Left lung (tissue), 10 donors: ENCODE measurements around the gene TRMT112. TPM values are rescaled to one million over a fixed set of nuclear protein-coding genes. Genes with fewer than 3 reads are reported as not detected.

ENCODE experiments used
- ATAC-seq: fragments of 200-7000 bp; cut with Tn5 transposase; one replicate; pipeline ENCODE4 v1.9.1; 2020; ENCODE audit warnings: moderate library complexity
- DNase-seq, 4 donors: peaks; one replicate each; pipeline ENCODE4 v3.0.0-alpha.2; 2013 to 2020
- H3K27ac ChIP-seq, 2 donors: fragments of 200-600 bp; sonication (generic) in 1 of 2; one replicate each; pipeline versions ENCODE4 v1.5.0 to v1.8.0; 2020 to 2021
- H3K27me3 ChIP-seq, 2 donors: fragments of 200-600 bp; sonication (generic) in 1 of 2; one replicate each; pipeline versions ENCODE4 v1.5.0 to v1.8.0; 2020 to 2021
- H3K36me3 ChIP-seq, 2 donors: fragments of 200-600 bp; sonication (generic) in 1 of 2; one replicate each; pipeline versions ENCODE4 v1.5.0 to v1.8.0; 2020 to 2021
- H3K4me1 ChIP-seq, 2 donors: fragments of 200-600 bp; one replicate each; pipeline ENCODE4 v1.8.0; 2021
- H3K4me3 ChIP-seq, 2 donors: fragments of 200-600 bp; sonication (generic) in 1 of 2; one replicate each; pipeline versions ENCODE4 v1.5.0 to v1.8.0; 2020 to 2021; ENCODE audit warnings: mild to moderate bottlenecking in 1 of 2
- H3K9me3 ChIP-seq, 2 donors: fragments of 200-600 bp; sonication (generic) in 1 of 2; one replicate each; pipeline versions ENCODE4 v1.5.0 to v1.8.0; 2020 to 2021
- intact Hi-C, 2 donors: fragments of 100-400 bp; cut with DNase I; formaldehyde crosslinking; loops; one replicate each; pipeline versions ENCODE4 v1.11.2 to v1.14.2; 2022
- polyA plus RNA-seq, 6 donors: library from polyadenylated mRNA; unstranded; fragments of 120-200 nt; gene quantifications; one replicate each; pipeline ENCODE4 v1.2.1, GENCODE V29; 2013; ENCODE audit not compliant: insufficient read length in 6 of 6
- total RNA-seq, 2 donors: library from RNA; stranded (reverse); fragmentation: NEBNext Ultra II Directional; extraction: Animal tissue kit (Norgen Biotek cat#: 25700); gene quantifications; one replicate each; pipeline ENCODE4 v1.2.1, GENCODE V29; 2021
- TF ChIP-seq, protein P1 (sequence below), 2 donors: fragments of 200-600 bp; sonication (generic) in 1 of 2; IDR thresholded peaks; one replicate each; pipeline versions ENCODE4 v1.5.0 to v1.8.0; 2021; ENCODE audit warnings: antibody characterized with exemption in 2 of 2
- donor health status: DM: no; HTN: yes; CAD: no.
- donor health status: DM: no; HTN: no; CAD: no.

TRMT112 gene
- total and polyA plus RNA-seq, 8 donors: 178 to 252 (median 219) TPM

DNA sequence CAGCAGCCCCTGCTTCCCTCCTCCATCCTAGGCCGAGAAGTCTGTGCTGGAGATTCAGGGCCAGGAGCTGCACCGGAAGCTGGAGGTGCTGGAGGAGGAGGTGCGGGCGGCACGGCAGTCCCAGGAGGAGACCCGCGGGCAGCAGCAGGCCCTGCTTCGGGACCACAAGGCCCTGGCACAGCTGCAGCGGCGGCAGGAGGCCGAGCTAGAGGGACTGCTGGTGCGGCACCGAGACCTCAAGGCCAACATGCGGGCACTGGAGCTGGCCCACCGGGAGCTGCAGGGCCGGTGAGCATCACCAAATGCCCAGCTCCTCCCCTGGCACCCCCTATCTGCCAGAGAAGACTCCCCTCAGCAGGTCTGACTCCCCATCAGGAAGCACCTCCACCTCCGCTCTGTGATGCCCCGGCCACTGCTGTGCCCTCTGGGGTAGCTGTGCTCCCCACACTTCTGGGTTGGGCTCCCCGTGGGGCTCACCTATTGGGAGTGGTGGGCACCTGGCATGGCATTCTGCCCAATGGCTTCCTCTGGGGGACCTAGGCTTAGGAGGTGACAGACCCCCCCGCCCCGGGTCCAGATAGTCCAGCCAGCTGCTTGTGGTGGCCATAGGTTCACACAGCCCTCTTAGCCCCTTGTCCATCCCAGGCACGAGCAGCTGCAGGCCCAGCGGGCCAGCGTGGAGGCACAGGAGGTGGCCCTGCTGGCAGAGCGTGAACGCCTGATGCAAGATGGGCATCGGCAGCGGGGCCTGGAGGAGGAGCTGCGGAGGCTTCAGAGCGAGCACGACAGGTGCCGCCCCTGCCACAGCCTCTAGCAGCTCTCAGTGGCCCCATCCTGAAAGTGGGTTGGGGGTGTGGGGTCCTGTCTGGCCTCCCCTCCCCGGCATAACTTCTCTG is 35.0 kb upstream of the TRMT112 start:
- no peaks in the 10 kb centered on the region for H3K9me3 ChIP-seq
- intact Hi-C loops: no loop called here
- H3K4me1 ChIP-seq: peaks cover 0 to 14% of the 10 kb centered on the region in 2 donors
- peak in 1 of 4 donors; percentile 74 for DNase-seq
- TF ChIP-seq, protein P1, sequence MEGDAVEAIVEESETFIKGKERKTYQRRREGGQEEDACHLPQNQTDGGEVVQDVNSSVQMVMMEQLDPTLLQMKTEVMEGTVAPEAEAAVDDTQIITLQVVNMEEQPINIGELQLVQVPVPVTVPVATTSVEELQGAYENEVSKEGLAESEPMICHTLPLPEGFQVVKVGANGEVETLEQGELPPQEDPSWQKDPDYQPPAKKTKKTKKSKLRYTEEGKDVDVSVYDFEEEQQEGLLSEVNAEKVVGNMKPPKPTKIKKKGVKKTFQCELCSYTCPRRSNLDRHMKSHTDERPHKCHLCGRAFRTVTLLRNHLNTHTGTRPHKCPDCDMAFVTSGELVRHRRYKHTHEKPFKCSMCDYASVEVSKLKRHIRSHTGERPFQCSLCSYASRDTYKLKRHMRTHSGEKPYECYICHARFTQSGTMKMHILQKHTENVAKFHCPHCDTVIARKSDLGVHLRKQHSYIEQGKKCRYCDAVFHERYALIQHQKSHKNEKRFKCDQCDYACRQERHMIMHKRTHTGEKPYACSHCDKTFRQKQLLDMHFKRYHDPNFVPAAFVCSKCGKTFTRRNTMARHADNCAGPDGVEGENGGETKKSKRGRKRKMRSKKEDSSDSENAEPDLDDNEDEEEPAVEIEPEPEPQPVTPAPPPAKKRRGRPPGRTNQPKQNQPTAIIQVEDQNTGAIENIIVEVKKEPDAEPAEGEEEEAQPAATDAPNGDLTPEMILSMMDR (IDR thresholded peaks at IDR 0.05): no peak
- H3K36me3 ChIP-seq: peaks cover 0 to 62% of the 10 kb centered on the region in 2 donors
- no peak for ATAC-seq
- no peak overlapping the region for H3K27ac ChIP-seq
- no peaks in the 10 kb centered on the region for H3K27me3 ChIP-seq
- no peak overlapping the region for H3K4me3 ChIP-seq

DNA sequence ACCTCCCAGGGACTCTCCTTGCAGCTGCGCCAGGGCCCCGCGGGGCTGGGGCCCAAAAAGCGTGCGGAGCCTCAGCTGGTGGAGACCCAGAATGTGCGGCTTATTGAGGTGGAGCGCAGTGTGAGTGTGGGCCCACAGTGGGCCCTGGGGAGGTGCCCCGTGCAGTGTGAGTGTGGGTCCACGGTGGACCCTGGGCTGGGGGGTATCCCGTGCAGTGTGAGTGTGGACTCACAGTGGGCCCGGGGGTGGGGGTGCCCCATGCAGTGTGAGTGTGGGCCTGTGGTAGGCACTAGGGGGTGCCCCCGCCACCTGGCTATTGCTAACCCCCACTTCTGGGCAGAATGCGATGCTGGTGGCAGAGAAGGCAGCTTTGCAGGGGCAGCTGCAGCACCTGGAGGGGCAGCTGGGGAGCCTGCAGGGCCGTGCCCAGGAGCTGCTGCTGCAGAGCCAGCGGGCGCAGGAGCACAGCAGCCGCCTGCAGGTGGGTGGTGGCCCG is 33.8 kb upstream of the TRMT112 start:
- Histone ChIP-seq H3K9me3 (no peaks in the 10 kb centered on the region), H3K27ac (no peak overlapping the region), H3K4me3 (no peak overlapping the region), H3K4me1 (peaks cover 0 to 10% of the 10 kb centered on the region in 2 donors), H3K36me3 (peaks cover 0 to 57% of the 10 kb centered on the region in 2 donors), H3K27me3 (no peaks in the 10 kb centered on the region)
- ATAC-seq (no peak), DNase-seq (peak in 1 of 4 donors; percentile 70)
- intact Hi-C loops: no loop called here
- TF ChIP-seq, protein P1 (IDR thresholded peaks at IDR 0.05): no peak

- intact Hi-C loops: no loop called here
- H3K27me3 ChIP-seq: no peaks in the 10 kb centered on the region
- H3K9me3 ChIP-seq: no peaks in the 10 kb centered on the region
- no peak for ATAC-seq
- TF ChIP-seq, protein P1 (IDR thresholded peaks at IDR 0.05): no peak
- DNase-seq: no peak
- no peaks in the 10 kb centered on the region for H3K4me1 ChIP-seq
- H3K36me3 ChIP-seq: peaks cover 0 to 67% of the 10 kb centered on the region in 2 donors
- no peak overlapping the region for H3K4me3 ChIP-seq
- no peak overlapping the region for H3K27ac ChIP-seq
Observed at GRCh38 chr11:64349404-64349803, 32.0 kb upstream of the TRMT112 start.

- peaks cover 0 to 68% of the 10 kb centered on the region in 2 donors for H3K36me3 ChIP-seq
- H3K4me3 ChIP-seq: no peak overlapping the region
- H3K4me1 ChIP-seq: no peaks in the 10 kb centered on the region
- DNase-seq (no peak), ATAC-seq (no peak)
- H3K27me3 ChIP-seq: no peaks in the 10 kb centered on the region
- no peak overlapping the region for H3K27ac ChIP-seq
- intact Hi-C loops: no loop called here
- no peaks in the 10 kb centered on the region for H3K9me3 ChIP-seq
- TF ChIP-seq, protein P1 (IDR thresholded peaks at IDR 0.05): no peak
Observed at GRCh38 chr11:64349025-64349387, 31.6 kb upstream of the TRMT112 start.

DNA sequence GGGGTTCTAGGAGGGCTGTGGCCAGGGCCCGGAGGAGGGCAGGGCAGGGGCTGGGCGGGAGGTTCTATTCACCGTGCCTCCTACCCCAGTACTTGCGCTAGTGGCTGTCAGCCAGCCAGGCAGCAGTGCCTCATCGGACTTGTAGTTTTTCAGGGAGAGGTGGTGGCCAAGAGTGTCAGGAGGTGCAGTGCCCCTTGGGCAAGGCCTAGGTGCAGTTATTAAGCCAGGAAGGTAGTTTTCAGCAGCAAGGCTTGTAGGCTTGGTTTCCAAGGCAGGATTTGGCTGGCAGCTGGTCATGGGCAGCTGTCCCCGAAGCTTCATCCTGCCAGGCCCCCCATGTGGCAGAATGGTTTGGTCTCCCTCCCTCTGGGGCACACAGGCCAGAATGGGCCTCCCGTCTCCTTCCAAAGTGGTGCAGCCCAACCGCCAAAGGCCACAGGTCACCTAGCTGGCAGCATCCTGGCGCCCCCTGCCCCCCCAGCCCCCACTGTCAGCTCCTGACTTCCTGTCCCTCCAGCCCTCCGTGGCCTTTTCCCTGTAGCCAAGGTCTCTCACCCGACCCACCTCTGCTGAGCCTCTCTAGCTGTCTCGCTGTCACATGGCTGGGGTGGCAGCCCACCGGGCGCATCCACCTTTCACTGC is 31.1 kb upstream of the TRMT112 start:
- ATAC-seq (no peak), DNase-seq (no peak)
- H3K9me3 ChIP-seq: no peaks in the 10 kb centered on the region
- H3K4me3 ChIP-seq: no peak overlapping the region
- intact Hi-C loops: no loop called here
- no peak overlapping the region for H3K27ac ChIP-seq
- TF ChIP-seq, protein P1 (IDR thresholded peaks at IDR 0.05): no peak
- no peaks in the 10 kb centered on the region for H3K4me1 ChIP-seq
- peaks cover 0 to 68% of the 10 kb centered on the region in 2 donors for H3K36me3 ChIP-seq
- H3K27me3 ChIP-seq: no peaks in the 10 kb centered on the region
